NCI-H82 (cell line): ENCODE data around the gene ACP3.
"Not testable (repeated sequence)": the region's sequence is repeated elsewhere in the genome, so short reads cannot be mapped to it uniquely, and the experiment has no call there.

Experiments used
- DNase-seq: peaks from one replicate; lab custom pipeline; 2025; lab: John Stamatoyannopoulos, UW

ACP3 gene

GRCh38 chr3:132360717-132361116 is 43.5 kb downstream of the ACP3 start:
- DNase-seq = no peak

- peak; percentile 57 for DNase-seq
Measured at GRCh38 chr3:132362329-132362728, 45.1 kb downstream of the ACP3 start.

GRCh38 chr3:132368515-132368914 is 51.3 kb downstream of the ACP3 start:
- DNase-seq = no peak

GRCh38 chr3:132368962-132369361 is 51.8 kb downstream of the ACP3 start:
- DNase-seq = no peak

GRCh38 chr3:132376945-132377354 is 59.7 kb downstream of the ACP3 start:
- not testable (repeated sequence) for DNase-seq

- DNase-seq = no peak
Measured at GRCh38 chr3:132378048-132378762, 61.0 kb downstream of the ACP3 start.

GRCh38 chr3:132378846-132379245 is 61.6 kb downstream of the ACP3 start:
- DNase-seq = no peak

GRCh38 chr3:132380920-132381319 is 63.7 kb downstream of the ACP3 start:
- no peak for DNase-seq

- no peak for DNase-seq
Measured at GRCh38 chr3:132381348-132381944, 64.2 kb downstream of the ACP3 start.

- DNase-seq = no peak
Measured at GRCh38 chr3:132382267-132382666, 65.1 kb downstream of the ACP3 start.

GRCh38 chr3:132382688-132383194 is 65.5 kb downstream of the ACP3 start:
- no peak for DNase-seq

- no peak for DNase-seq
Measured at GRCh38 chr3:132386259-132386658, 69.1 kb downstream of the ACP3 start.

GRCh38 chr3:132392675-132393074 is 75.5 kb downstream of the ACP3 start:
- DNase-seq = not testable (repeated sequence)

GRCh38 chr3:132394320-132394719 is 77.1 kb downstream of the ACP3 start:
- peak; percentile 62 for DNase-seq

GRCh38 chr3:132395126-132395525 is 77.9 kb downstream of the ACP3 start:
- no peak for DNase-seq

- DNase-seq = no peak
Measured at GRCh38 chr3:132396255-132396654, 79.0 kb downstream of the ACP3 start.

- not testable (repeated sequence) for DNase-seq
Measured at GRCh38 chr3:132396776-132397175, 79.6 kb downstream of the ACP3 start.

GRCh38 chr3:132399054-132399929 is 82.1 kb downstream of the ACP3 start:
- peak; percentile 78 for DNase-seq

- DNase-seq = no peak
Measured at GRCh38 chr3:132401255-132401654, 84.0 kb downstream of the ACP3 start.

GRCh38 chr3:132404276-132404675 is 87.1 kb downstream of the ACP3 start:
- no peak for DNase-seq

GRCh38 chr3:132405188-132405587 is 88.0 kb downstream of the ACP3 start:
- no peak for DNase-seq

GRCh38 chr3:132405609-132406299 is 88.5 kb downstream of the ACP3 start:
- DNase-seq = no peak
